Activated naive CD8-positive, alpha-beta T cell treated with anti-CD3 and anti-CD28 coated beads, Interleukin-2, amount 50 U/mL, for 24 hours (primary cell): ENCODE measurements around the gene CSF1R.

Experiments
- ATAC-seq: fragments of 150-1000 bp; cut with Tn5 transposase; one replicate; pipeline ENCODE4 v1.10.0; 2021
- DNase-seq: peaks from one replicate; pipeline ENCODE4 v3.0.0; 2021
- H3K27ac Mint-ChIP-seq: one replicate; pipeline ENCODE4 v1.8.0; 2021; ENCODE audit warnings: mild to moderate bottlenecking, mixed read lengths
- H3K27me3 Mint-ChIP-seq: one replicate; pipeline ENCODE4 v1.8.0; 2021; ENCODE audit warnings: mixed read lengths
- H3K36me3 Mint-ChIP-seq: one replicate; pipeline ENCODE4 v1.8.0; 2021; ENCODE audit warnings: low read depth, mixed read lengths
- H3K4me1 Mint-ChIP-seq: one replicate; pipeline ENCODE4 v1.8.0; 2021; ENCODE audit warnings: mixed read lengths
- H3K4me3 Mint-ChIP-seq: one replicate; pipeline ENCODE4 v1.8.0; 2021; ENCODE audit warnings: mild to moderate bottlenecking, moderate library complexity, mixed read lengths
- H3K9me3 Mint-ChIP-seq: one replicate; pipeline ENCODE4 v1.8.0; 2021; ENCODE audit warnings: mixed read lengths

CSF1R gene

DNA sequence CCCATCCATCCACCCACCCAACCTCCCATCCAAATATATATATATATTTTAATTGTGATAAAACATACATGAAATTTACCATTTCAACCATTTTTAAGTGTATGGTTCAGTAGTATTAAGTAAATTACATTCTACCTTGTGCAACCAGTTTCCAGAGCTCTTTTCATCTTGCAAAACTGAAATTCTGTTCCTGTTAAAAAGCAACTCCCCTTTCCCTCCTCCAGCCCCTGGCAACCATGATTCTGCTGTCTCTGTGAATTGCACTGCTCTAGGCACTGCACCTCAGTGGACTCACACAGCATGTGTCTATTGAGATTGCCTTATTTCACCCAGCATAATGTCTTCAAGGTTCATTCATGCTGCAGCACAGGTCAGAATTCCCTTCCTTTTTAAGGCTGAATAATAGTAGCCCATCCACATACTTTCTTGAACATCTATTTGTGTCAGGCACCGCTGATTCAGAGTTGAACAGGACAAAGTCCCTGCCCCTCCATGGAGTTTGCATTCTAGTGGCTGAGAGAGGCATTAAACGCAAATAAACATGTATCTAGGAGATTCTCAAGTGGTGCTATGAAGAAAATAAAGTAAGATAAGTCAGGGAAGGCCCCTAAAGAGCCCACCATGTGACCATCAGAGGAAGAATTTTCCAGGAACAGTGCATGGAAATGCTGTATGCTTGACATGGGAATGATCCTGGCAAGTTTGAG lies 24.0 kb downstream of the CSF1R start:
- peaks cover 4% of the 10 kb centered on the region for H3K27me3 Mint-ChIP-seq
- no peak overlapping the region for H3K27ac Mint-ChIP-seq
- no peak for DNase-seq
- H3K4me1 Mint-ChIP-seq = peaks cover 12% of the 10 kb centered on the region
- no peaks in the 10 kb centered on the region for H3K36me3 Mint-ChIP-seq
- H3K4me3 Mint-ChIP-seq = no peak overlapping the region
- no peak for ATAC-seq
- no peaks in the 10 kb centered on the region for H3K9me3 Mint-ChIP-seq

DNA sequence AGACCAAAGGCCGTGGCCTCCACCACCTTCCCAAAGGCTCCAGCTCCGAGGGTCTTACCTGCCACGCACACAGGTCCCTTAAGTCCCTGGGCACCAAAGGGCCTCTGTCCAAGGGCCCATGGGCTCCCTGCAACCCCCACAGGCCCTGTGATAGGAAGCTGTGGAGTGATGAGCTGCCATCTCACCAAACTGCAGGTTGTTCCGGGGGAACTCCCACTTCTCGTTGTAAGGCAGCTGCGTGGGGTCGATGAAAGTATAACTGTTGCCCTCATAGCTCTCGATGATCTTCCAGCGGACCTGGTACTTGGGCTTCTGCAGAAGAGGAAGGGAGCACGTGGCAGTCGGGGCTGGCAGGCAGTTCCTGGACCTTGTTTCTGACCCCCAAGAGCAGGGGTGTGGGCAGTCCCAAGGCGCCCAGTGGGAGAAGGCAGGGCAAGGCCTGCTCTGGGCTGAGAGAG lies 24.8 kb downstream of the CSF1R start:
- Mint-ChIP-seq H3K9me3 (no peaks in the 10 kb centered on the region), H3K36me3 (no peaks in the 10 kb centered on the region), H3K4me1 (peaks cover 5% of the 10 kb centered on the region), H3K27me3 (peaks cover 2% of the 10 kb centered on the region), H3K4me3 (no peak overlapping the region), H3K27ac (no peak overlapping the region)
- ATAC-seq (no peak), DNase-seq (no peak)

GRCh38 chr5:150060471-150060870 lies 25.9 kb downstream of the CSF1R start:
- no peaks in the 10 kb centered on the region for H3K9me3 Mint-ChIP-seq
- no peak for DNase-seq
- no peak overlapping the region for H3K27ac Mint-ChIP-seq
- H3K4me1 Mint-ChIP-seq = no peaks in the 10 kb centered on the region
- no peak overlapping the region for H3K4me3 Mint-ChIP-seq
- peaks cover 5% of the 10 kb centered on the region for H3K36me3 Mint-ChIP-seq
- no peaks in the 10 kb centered on the region for H3K27me3 Mint-ChIP-seq
- ATAC-seq = no peak

GRCh38 chr5:150059623-150060022 lies 26.7 kb downstream of the CSF1R start:
- no peak overlapping the region for H3K27ac Mint-ChIP-seq
- ATAC-seq (no peak), DNase-seq (no peak)
- H3K36me3 Mint-ChIP-seq = peaks cover 7% of the 10 kb centered on the region
- H3K27me3 Mint-ChIP-seq = no peaks in the 10 kb centered on the region
- H3K4me3 Mint-ChIP-seq = no peak overlapping the region
- no peaks in the 10 kb centered on the region for H3K4me1 Mint-ChIP-seq
- H3K9me3 Mint-ChIP-seq = no peaks in the 10 kb centered on the region

GRCh38 chr5:150058480-150059126 lies 27.8 kb downstream of the CSF1R start:
- no peak for DNase-seq
- no peak for ATAC-seq
- H3K4me3 Mint-ChIP-seq = no peak overlapping the region
- H3K9me3 Mint-ChIP-seq = no peaks in the 10 kb centered on the region
- peaks cover 14% of the 10 kb centered on the region for H3K36me3 Mint-ChIP-seq
- H3K27me3 Mint-ChIP-seq = no peaks in the 10 kb centered on the region
- H3K4me1 Mint-ChIP-seq = no peaks in the 10 kb centered on the region
- H3K27ac Mint-ChIP-seq = no peak overlapping the region

DNA sequence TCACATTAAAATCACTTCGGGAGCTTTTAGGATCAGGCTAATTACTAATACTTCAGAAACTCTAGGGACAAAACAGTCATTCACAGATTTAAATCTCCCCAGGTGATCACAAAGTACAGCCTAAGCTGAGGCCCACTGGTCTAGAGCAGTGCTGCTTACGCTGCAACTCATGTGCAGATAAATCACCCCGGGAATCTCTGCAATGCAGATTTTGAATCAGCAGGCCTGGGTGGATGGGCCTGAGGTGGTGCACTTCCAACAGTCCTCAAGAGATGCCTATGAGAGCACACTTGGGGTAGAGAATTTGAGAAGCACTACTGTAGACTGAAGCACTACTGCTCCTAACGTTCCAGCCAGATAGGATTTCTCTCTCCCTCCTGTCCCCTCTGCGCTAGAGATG lies 28.4 kb downstream of the CSF1R start:
- no peak overlapping the region for H3K4me3 Mint-ChIP-seq
- H3K27ac Mint-ChIP-seq = no peak overlapping the region
- peaks cover 20% of the 10 kb centered on the region for H3K36me3 Mint-ChIP-seq
- peaks cover 4% of the 10 kb centered on the region for H3K4me1 Mint-ChIP-seq
- no peaks in the 10 kb centered on the region for H3K27me3 Mint-ChIP-seq
- DNase-seq (no peak), ATAC-seq (no peak)
- H3K9me3 Mint-ChIP-seq = no peaks in the 10 kb centered on the region

GRCh38 chr5:150057511-150057910 lies 28.8 kb downstream of the CSF1R start:
- no peak overlapping the region for H3K27ac Mint-ChIP-seq
- DNase-seq (no peak), ATAC-seq (no peak)
- no peak overlapping the region for H3K4me3 Mint-ChIP-seq
- H3K9me3 Mint-ChIP-seq = no peaks in the 10 kb centered on the region
- peaks cover 4% of the 10 kb centered on the region for H3K4me1 Mint-ChIP-seq
- peaks cover 21% of the 10 kb centered on the region for H3K36me3 Mint-ChIP-seq
- no peaks in the 10 kb centered on the region for H3K27me3 Mint-ChIP-seq

GRCh38 chr5:150057052-150057451 lies 29.3 kb downstream of the CSF1R start:
- H3K4me1 Mint-ChIP-seq = peaks cover 4% of the 10 kb centered on the region
- no peak overlapping the region for H3K4me3 Mint-ChIP-seq
- H3K27me3 Mint-ChIP-seq = no peaks in the 10 kb centered on the region

DNA sequence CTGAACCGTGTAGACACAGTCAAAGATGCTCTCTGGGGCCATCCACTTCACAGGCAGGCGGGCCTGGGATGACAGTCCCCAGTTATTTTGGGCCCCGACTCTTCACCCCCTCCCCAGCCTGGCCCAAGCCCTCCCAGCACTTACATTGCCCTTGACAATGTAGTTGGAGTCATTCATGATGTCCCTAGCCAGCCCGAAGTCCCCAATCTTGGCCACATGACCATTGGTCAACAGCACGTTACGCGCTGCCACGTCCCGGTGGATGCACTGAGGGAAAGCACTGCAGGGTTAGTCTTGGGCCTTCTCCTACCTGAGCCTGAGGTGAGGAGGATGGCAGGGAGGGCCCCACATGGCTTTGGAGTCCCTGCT lies 30.3 kb downstream of the CSF1R start:
- no peaks in the 10 kb centered on the region for H3K27me3 Mint-ChIP-seq
- no peaks in the 10 kb centered on the region for H3K9me3 Mint-ChIP-seq
- H3K36me3 Mint-ChIP-seq = peaks cover 33% of the 10 kb centered on the region
- H3K4me1 Mint-ChIP-seq = peaks cover 4% of the 10 kb centered on the region
- ATAC-seq (no peak), DNase-seq (no peak)
- no peak overlapping the region for H3K27ac Mint-ChIP-seq
- no peak overlapping the region for H3K4me3 Mint-ChIP-seq

More at GRCh38 chr5:150057052-150057451, 29.3 kb downstream of the CSF1R start:
- Mint-ChIP-seq H3K27ac (no peak overlapping the region), H3K36me3 (peaks cover 26% of the 10 kb centered on the region), H3K9me3 (no peaks in the 10 kb centered on the region)
- no peak for ATAC-seq
- DNase-seq = no peak

GRCh38 chr5:150055326-150056074 lies 30.9 kb downstream of the CSF1R start:
- Mint-ChIP-seq H3K27me3 (no peaks in the 10 kb centered on the region), H3K4me1 (peaks cover 4% of the 10 kb centered on the region), H3K36me3 (peaks cover 35% of the 10 kb centered on the region), H3K9me3 (no peaks in the 10 kb centered on the region), H3K4me3 (no peak overlapping the region), H3K27ac (no peak overlapping the region)
- DNase-seq (no peak), ATAC-seq (no peak)

- DNase-seq (no peak), ATAC-seq (no peak)
- Mint-ChIP-seq H3K27ac (no peak overlapping the region), H3K4me1 (peaks cover 4% of the 10 kb centered on the region), H3K9me3 (no peaks in the 10 kb centered on the region), H3K27me3 (no peaks in the 10 kb centered on the region), H3K36me3 (peaks cover 39% of the 10 kb centered on the region), H3K4me3 (no peak overlapping the region)
These were observed 31.8 kb downstream of the CSF1R start for GRCh38 chr5:150054569-150054968.

DNA sequence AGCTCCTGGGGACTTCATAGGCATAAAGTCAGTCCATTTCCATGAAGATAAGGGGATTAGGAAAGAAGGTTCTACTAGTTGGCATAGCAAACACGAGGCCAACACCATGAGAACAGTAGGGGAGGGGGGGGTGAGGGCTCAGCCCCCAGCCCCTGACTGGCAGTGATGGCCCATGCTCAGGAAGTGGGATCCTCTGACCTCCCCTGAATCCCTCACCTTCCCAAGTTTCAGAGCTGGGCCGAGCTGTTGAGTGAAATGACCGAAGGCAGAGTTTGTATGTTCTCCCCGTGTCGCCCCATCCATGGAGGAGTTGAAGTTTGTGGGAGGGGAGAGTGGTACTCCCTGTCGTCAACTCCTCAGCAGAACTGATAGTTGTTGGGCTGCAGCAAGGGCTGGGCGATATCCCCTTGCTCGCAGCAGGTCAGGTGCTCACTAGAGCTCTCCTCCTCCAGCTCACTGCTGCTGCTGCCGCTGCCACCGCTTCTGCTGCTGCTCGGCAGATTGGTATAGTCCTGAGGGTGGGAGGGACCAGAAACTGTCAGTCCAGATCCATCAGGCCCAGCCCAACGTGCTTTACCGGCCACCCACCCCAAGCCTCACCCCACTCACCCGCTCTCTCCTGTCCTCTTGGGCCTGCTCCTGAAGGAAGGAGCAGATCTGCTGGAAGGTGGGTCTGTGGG lies 32.5 kb downstream of the CSF1R start:
- peaks cover 46% of the 10 kb centered on the region for H3K36me3 Mint-ChIP-seq
- ATAC-seq = no peak
- H3K4me1 Mint-ChIP-seq = peaks cover 4% of the 10 kb centered on the region
- DNase-seq = no peak
- peak overlapping the region; percentile 68 for H3K27ac Mint-ChIP-seq
- no peaks in the 10 kb centered on the region for H3K27me3 Mint-ChIP-seq
- H3K9me3 Mint-ChIP-seq = no peaks in the 10 kb centered on the region
- H3K4me3 Mint-ChIP-seq = no peak overlapping the region

- no peaks in the 10 kb centered on the region for H3K9me3 Mint-ChIP-seq
- peak overlapping the region; percentile 68 for H3K27ac Mint-ChIP-seq
- peak; percentile 17 for ATAC-seq
- peaks cover 4% of the 10 kb centered on the region for H3K4me1 Mint-ChIP-seq
- no peaks in the 10 kb centered on the region for H3K27me3 Mint-ChIP-seq
- peaks cover 53% of the 10 kb centered on the region for H3K36me3 Mint-ChIP-seq
- no peak for DNase-seq
- no peak overlapping the region for H3K4me3 Mint-ChIP-seq
These were observed 33.2 kb downstream of the CSF1R start for GRCh38 chr5:150052956-150053712.
